ENCODE measurements around the gene RBPMS2. TPM values are rescaled to one million over a fixed set of nuclear protein-coding genes. Genes with fewer than 3 reads are reported as not detected.

Gene RBPMS2
- total RNA-seq, 1 experiment from 2014 or later = 0.16 TPM

- no peak for DNase-seq (ENCODE audit: unreplicated experiment)
- Mint-ChIP-seq H3K4me1 (ENCODE audit: insufficient read depth, unreplicated experiment) (peaks cover 6% of the 10 kb centered on the region), H3K9me3 (ENCODE audit: unreplicated experiment) (no peaks in the 10 kb centered on the region), H3K4me3 (ENCODE audit: unreplicated experiment) (no peak overlapping the region), H3K27me3 (ENCODE audit: insufficient read depth, unreplicated experiment) (no peaks in the 10 kb centered on the region), H3K27ac (ENCODE audit: low read depth, unreplicated experiment) (no peak overlapping the region), H3K36me3 (ENCODE audit: insufficient read depth, unreplicated experiment) (peaks cover 80% of the 10 kb centered on the region)
- ChIA-PET POLR2A (interaction anchor here (0.8 kb wide), 1 partner anchor 9 kb away, joined by 3 read pairs; no protein-coding TSS in a partner anchor), CTCF (interaction anchor here (0.6 to 15.8 kb wide), 5 partner anchors 9 to 119 kb away, joined by 3 to 274 read pairs (median 3); no protein-coding TSS in a partner anchor)
- no TSS peak for BruUV-seq (replicated peaks)
- intact Hi-C loops (cut with micrococcal nuclease) = no loop called here
- peak; percentile 7 for TF ChIP-seq CTCF (IDR thresholded peaks at IDR 0.05; ENCODE audit: unreplicated experiment)
These were observed 84.7 kb downstream of the RBPMS2 start for GRCh38 chr15:64690578-64691296.

GRCh38 chr15:64690008-64690407, 85.4 kb downstream of the RBPMS2 start:
- POLR2A ChIA-PET = interaction anchor here (0.8 kb wide), 1 partner anchor 9 kb away, joined by 3 read pairs; no protein-coding TSS in a partner anchor
- Mint-ChIP-seq H3K4me1 (ENCODE audit: insufficient read depth, unreplicated experiment) (peaks cover 6% of the 10 kb centered on the region), H3K9me3 (ENCODE audit: unreplicated experiment) (no peaks in the 10 kb centered on the region), H3K4me3 (ENCODE audit: unreplicated experiment) (no peak overlapping the region), H3K27ac (ENCODE audit: low read depth, unreplicated experiment) (no peak overlapping the region), H3K27me3 (ENCODE audit: insufficient read depth, unreplicated experiment) (no peaks in the 10 kb centered on the region), H3K36me3 (ENCODE audit: insufficient read depth, unreplicated experiment) (peaks cover 75% of the 10 kb centered on the region)
- DNase-seq (ENCODE audit: unreplicated experiment) = no peak
- no peak for TF ChIP-seq CTCF (IDR thresholded peaks at IDR 0.05; ENCODE audit: unreplicated experiment)
- CTCF ChIA-PET = interaction anchor here (0.6 to 15.8 kb wide), 6 partner anchors 8 to 120 kb away, joined by 3 to 274 read pairs (median 4); no protein-coding TSS in a partner anchor
- no TSS peak for BruUV-seq (replicated peaks)
- intact Hi-C loops (cut with micrococcal nuclease) = no loop called here

Small RNA genes within 50 kb of the gene (microRNA-seq; reads per million reads assigned to microRNA genes)
- not detected for gene MIR1272

Other genes starting within 250 kb of the RBPMS2 start
- gene PIF1, start 50.1 kb upstream of the RBPMS2 start, total RNA-seq (2022) = 8.1 and 13.4 TPM in 2 replicates
- 2.0 and 2.7 TPM in 2 replicates for gene PLEKHO2, start 66.3 kb upstream of the RBPMS2 start, total RNA-seq (2022)
- 0.16 and 0.66 TPM in 2 replicates for gene ANKDD1A, start 136.3 kb upstream of the RBPMS2 start, total RNA-seq (2022)
- gene SPG21, start 214.3 kb upstream of the RBPMS2 start, total RNA-seq (2022) = 63.1 and 70.4 TPM in 2 replicates

Data from MCF 10A (cell line).